Neural progenitor cell (in vitro differentiated cells): ENCODE results near the gene SLC35E2B. TPM values are rescaled to one million over a fixed set of nuclear protein-coding genes. Genes with fewer than 3 reads are reported as not detected.
"Not testable (repeated sequence)": the region's sequence is repeated elsewhere in the genome, so short reads cannot be mapped to it uniquely, and the experiment has no call there.

Source experiments
- DNase-seq: peaks from one replicate; pipeline ENCODE4 v3.0.0-alpha.2; 2016; ENCODE audit warnings: low spot score
- H2AFZ ChIP-seq: fragments of 200-600 bp; sonication (generic); replicated peaks from 2 replicates; pipeline ENCODE4 v1.6.1; 2016; ENCODE audit warnings: antibody characterized with exemption
- H3F3A ChIP-seq: fragments of 200-600 bp; sonication (generic); 2 replicates; pipeline ENCODE4 v1.6.1; 2016; ENCODE audit warnings: antibody characterized with exemption, low read depth
- H3K27ac ChIP-seq: fragments of 200-600 bp; sonication (generic); 2 replicates; pipeline ENCODE4 v1.5.1; 2016; ENCODE audit warnings: mild to moderate bottlenecking
- H3K27me3 ChIP-seq: fragments of 200-600 bp; sonication (generic); 2 replicates; pipeline ENCODE4 v1.6.1; 2016; ENCODE audit warnings: mild to moderate bottlenecking, moderate library complexity
- H3K36me3 ChIP-seq: fragments of 200-600 bp; sonication (generic); 2 replicates; pipeline ENCODE4 v1.5.1; 2016
- H3K4me1 ChIP-seq: fragments of 200-600 bp; sonication (generic); 2 replicates; pipeline ENCODE4 v1.6.1; 2016; ENCODE audit warnings: mixed run types
- H3K4me2 ChIP-seq: fragments of 200-600 bp; sonication (generic); 2 replicates; pipeline ENCODE4 v1.6.1; 2016
- H3K4me3 ChIP-seq: fragments of 200-600 bp; sonication (generic); 2 replicates; pipeline ENCODE4 v1.5.1; 2016
- H3K79me2 ChIP-seq: fragments of 200-600 bp; sonication (generic); 2 replicates; pipeline ENCODE4 v1.6.1; 2016; ENCODE audit warnings: low read depth
- H3K9ac ChIP-seq: fragments of 200-600 bp; sonication (generic); 2 replicates; pipeline ENCODE4 v1.6.1; 2016
- H3K9me3 ChIP-seq: fragments of 200-600 bp; sonication (generic); 2 replicates; pipeline ENCODE4 v1.5.1; 2016; ENCODE audit warnings: low read depth
- H4K20me1 ChIP-seq: fragments of 200-600 bp; sonication (generic); 2 replicates; pipeline ENCODE4 v1.6.1; 2016; ENCODE audit warnings: low read depth
- H3K27ac Mint-ChIP-seq: 3 replicates; pipeline ENCODE4 v1.8.0; 2021; ENCODE audit warnings: mixed read lengths
- H3K27me3 Mint-ChIP-seq: 2 replicates; pipeline ENCODE4 v1.8.0; 2022; ENCODE audit warnings: low read depth, mild to moderate bottlenecking, inconsistent platforms, moderate library complexity, mixed read lengths; ENCODE audit not compliant: insufficient read depth
- H3K36me3 Mint-ChIP-seq: 3 replicates; pipeline ENCODE4 v1.8.0; 2021; ENCODE audit warnings: mixed read lengths
- H3K4me1 Mint-ChIP-seq: 3 replicates; pipeline ENCODE4 v1.8.0; 2021; ENCODE audit warnings: mixed read lengths
- H3K4me3 Mint-ChIP-seq: 3 replicates; pipeline ENCODE4 v1.8.0; 2021; ENCODE audit warnings: mild to moderate bottlenecking, moderate library complexity, mixed read lengths
- H3K9me3 Mint-ChIP-seq: 3 replicates; pipeline ENCODE4 v1.8.0; 2020; ENCODE audit warnings: mixed read lengths
- EZH2 ChIP-seq: fragments of 200-600 bp; sonication (generic); IDR thresholded peaks from 2 replicates; pipeline ENCODE4 v1.6.1; 2017; ENCODE audit warnings: antibody characterized with exemption, mild to moderate bottlenecking, moderate library complexity
- EZH2phosphoT487 ChIP-seq: fragments of 200-600 bp; sonication (generic); IDR thresholded peaks from 2 replicates; pipeline ENCODE4 v1.6.1; 2017; ENCODE audit warnings: antibody characterized with exemption
- total RNA-seq: library from RNA; depleted of rRNA; stranded (reverse); fragments of >200 nt; gene quantifications from 2 replicates; pipeline ENCODE4 v1.2.3, GENCODE V29; 2015; ENCODE audit warnings: low replicate concordance
- TF ChIP-seq, protein P1 (sequence below): fragments of 200-600 bp; sonication (generic); IDR thresholded peaks from 2 replicates; pipeline ENCODE4 v1.5.1; 2017; ENCODE audit warnings: antibody characterized with exemption, mild to moderate bottlenecking

The SLC35E2B gene
- total RNA-seq, 1 donor from 2014 or later, result 49.4 TPM

DNA sequence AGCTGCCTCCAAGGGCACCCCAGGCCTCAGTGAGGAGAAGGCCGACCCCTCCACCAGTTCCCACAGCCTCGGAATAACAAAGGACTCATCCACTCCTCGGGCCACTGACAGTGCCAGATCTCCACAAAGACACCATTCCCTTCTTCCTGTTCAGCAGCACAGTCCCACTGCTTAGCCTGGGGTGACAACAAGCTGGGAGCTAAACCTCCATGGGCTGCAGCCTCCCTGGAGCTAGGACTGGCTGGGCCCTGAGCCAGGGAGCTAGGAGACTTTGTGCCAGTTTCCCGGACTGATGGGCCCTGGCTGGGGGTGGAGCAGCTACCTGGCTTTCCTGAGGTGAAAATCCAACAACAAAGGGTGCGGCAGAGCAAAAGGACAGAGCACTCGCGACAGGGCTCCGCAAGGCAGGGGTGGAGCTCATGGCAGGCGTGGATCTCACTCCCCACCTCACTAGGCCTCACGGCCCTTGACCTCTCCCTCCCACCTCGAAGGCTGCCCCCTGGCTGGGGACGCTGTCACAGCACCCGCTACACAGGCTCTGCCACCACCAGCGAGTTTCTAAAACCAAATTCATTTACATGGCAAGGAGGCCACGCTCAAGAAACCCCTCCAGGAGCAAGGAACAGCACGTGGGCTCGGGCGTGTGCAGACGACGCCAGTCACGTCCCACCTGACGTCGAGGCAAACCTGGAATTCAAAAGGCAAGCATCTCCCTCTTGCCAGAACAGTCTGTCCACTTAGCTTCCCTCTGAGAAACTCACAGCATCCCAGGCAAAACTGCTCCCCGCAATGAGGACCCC, 13.8 kb downstream of the SLC35E2B start:
- Histone ChIP-seq H4K20me1 (peaks cover 51% of the 10 kb centered on the region), H3K79me2 (peaks cover 61% of the 10 kb centered on the region)

DNA sequence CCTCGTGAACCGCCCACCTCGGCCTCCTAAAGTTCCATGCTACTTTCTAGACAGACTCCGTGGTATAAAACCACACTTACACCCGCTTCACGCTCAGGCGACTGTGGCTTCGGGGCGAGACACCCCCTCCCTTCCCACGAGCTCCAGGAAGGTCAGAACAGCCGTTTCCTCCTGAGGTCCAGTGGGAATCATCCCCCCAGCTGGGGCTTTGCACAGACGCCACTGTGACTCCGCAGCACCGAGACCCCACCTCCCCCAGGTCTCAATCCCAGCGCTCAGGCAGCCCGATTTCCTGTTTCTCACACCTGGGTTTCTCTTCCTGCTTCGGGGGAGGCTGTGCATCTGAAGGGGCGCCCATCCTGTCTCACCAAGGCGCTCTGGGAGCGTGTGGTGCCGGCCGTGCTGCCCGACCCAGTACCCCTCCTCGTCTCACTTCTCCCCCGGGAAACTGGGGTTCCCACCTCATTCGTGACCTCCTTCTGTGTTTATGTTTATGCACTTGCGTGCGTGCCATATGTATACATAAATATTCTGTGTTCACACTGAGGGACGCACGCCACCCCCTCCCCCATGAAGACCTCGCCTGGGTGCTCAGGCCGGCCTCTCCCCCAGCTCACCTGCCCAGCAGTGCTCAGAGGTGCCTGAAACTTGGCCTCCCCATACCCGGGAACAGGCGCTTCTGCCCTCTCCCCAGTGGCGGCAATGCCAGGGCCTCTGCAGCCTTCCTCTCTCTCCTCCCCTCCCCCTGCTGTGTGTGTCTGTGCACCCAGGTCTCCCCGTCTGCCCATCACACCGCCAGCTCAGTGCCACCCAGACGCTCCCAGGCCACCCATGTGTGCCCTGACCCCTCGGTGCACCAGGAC, 14.6 kb downstream of the SLC35E2B start:
- H3K27me3 ChIP-seq, result no peaks in the 10 kb centered on the region
- no peaks in the 10 kb centered on the region for H3K4me1 ChIP-seq
- no peak overlapping the region for H3K4me2 ChIP-seq
- H3K9me3 Mint-ChIP-seq, result no peaks in the 10 kb centered on the region
- H3K36me3 Mint-ChIP-seq, result peaks cover 4% of the 10 kb centered on the region
- peaks cover 43% of the 10 kb centered on the region for H4K20me1 ChIP-seq
- no peaks in the 10 kb centered on the region for H3K36me3 ChIP-seq
- H3K27ac ChIP-seq, result no peak overlapping the region
- peaks cover 53% of the 10 kb centered on the region for H3K79me2 ChIP-seq
- H3F3A ChIP-seq, result no peaks in the 10 kb centered on the region
- H3K9me3 ChIP-seq, result no peaks in the 10 kb centered on the region
- no peak for DNase-seq
- TF ChIP-seq EZH2 (no peak), EZH2phosphoT487 (no peak)
- TF ChIP-seq, protein P1, sequence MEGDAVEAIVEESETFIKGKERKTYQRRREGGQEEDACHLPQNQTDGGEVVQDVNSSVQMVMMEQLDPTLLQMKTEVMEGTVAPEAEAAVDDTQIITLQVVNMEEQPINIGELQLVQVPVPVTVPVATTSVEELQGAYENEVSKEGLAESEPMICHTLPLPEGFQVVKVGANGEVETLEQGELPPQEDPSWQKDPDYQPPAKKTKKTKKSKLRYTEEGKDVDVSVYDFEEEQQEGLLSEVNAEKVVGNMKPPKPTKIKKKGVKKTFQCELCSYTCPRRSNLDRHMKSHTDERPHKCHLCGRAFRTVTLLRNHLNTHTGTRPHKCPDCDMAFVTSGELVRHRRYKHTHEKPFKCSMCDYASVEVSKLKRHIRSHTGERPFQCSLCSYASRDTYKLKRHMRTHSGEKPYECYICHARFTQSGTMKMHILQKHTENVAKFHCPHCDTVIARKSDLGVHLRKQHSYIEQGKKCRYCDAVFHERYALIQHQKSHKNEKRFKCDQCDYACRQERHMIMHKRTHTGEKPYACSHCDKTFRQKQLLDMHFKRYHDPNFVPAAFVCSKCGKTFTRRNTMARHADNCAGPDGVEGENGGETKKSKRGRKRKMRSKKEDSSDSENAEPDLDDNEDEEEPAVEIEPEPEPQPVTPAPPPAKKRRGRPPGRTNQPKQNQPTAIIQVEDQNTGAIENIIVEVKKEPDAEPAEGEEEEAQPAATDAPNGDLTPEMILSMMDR, result no peak
- H3K4me3 ChIP-seq, result no peak overlapping the region
- H3K27me3 Mint-ChIP-seq, result no peaks in the 10 kb centered on the region
- no peak overlapping the region for H3K4me3 Mint-ChIP-seq
- no peak overlapping the region for H2AFZ ChIP-seq
- no peak overlapping the region for H3K9ac ChIP-seq
- peaks cover 11% of the 10 kb centered on the region for H3K4me1 Mint-ChIP-seq
- H3K27ac Mint-ChIP-seq, result no peak overlapping the region

More for the DNA sequence above, 13.8 kb downstream of the SLC35E2B start:
- H3K27ac Mint-ChIP-seq, result no peak overlapping the region
- Histone ChIP-seq H3K9ac (no peak overlapping the region), H3K27ac (peak overlapping the region; percentile 46), H3F3A (no peaks in the 10 kb centered on the region), H3K9me3 (no peaks in the 10 kb centered on the region), H3K4me2 (no peak overlapping the region), H3K4me3 (no peak overlapping the region), H3K4me1 (no peaks in the 10 kb centered on the region), H3K36me3 (no peaks in the 10 kb centered on the region), H3K27me3 (no peaks in the 10 kb centered on the region), H2AFZ (no peak overlapping the region)
- H3K36me3 Mint-ChIP-seq, result peaks cover 2% of the 10 kb centered on the region
- DNase-seq, result no peak
- no peaks in the 10 kb centered on the region for H3K9me3 Mint-ChIP-seq
- no peak overlapping the region for H3K4me3 Mint-ChIP-seq
- TF ChIP-seq EZH2 (no peak), EZH2phosphoT487 (no peak)
- TF ChIP-seq, protein P1, result peak; percentile 24
- peaks cover 14% of the 10 kb centered on the region for H3K4me1 Mint-ChIP-seq
- peaks cover 2% of the 10 kb centered on the region for H3K27me3 Mint-ChIP-seq

DNA sequence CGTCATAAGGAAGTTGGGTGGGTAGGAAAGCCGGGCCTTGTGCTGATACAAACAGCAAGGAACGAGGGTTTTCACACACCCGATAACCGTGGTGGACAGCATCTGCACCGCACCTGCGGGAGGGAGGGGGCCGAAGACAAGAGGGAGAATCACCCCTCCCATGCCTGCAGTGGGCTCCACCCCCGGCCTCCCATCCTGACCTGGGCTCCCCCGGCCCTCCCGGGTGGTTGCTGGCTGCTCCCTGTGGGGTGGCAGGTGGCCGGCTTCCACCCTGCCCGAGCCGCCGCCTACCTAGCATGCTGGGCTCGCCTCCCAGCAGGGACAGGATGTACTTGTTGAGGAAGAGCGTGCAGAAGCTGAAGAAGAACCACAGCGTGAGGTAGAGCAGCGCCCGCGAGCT, 16.5 kb downstream of the SLC35E2B start:
- not testable (repeated sequence) for DNase-seq, H3K36me3 Mint-ChIP-seq, H3K27ac Mint-ChIP-seq, H3K27me3 Mint-ChIP-seq, H2AFZ ChIP-seq, H3K4me2 ChIP-seq, H3K9me3 Mint-ChIP-seq, H3K4me3 ChIP-seq, H3K4me1 Mint-ChIP-seq, H3K36me3 ChIP-seq, H3K9ac ChIP-seq, H3K9me3 ChIP-seq, H3K4me3 Mint-ChIP-seq, H3K27me3 ChIP-seq, H3F3A ChIP-seq, H3K4me1 ChIP-seq, H3K27ac ChIP-seq
- H4K20me1 ChIP-seq, result peaks cover 28% of the 10 kb centered on the region
- H3K79me2 ChIP-seq, result peaks cover 35% of the 10 kb centered on the region

DNA sequence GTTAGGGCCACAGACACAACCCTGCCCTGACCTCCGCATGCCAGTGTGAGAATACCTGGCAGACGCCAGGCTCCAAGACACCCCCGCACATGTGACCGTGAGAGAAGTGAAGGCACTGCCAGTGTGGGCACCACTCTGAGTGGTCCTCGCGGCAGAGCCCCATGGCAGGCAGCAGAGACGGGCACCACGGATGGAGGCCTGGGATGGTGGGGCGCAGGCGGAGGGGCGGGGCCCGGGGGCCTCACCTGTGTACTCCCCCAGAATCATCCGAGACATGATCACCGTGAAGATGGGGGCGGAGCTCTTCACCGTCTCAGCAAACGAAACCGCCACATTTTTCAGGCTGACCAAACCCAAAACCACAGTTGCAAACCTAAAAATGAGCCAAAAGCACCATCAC, 17.4 kb downstream of the SLC35E2B start:
- H3K27me3 Mint-ChIP-seq, H3K4me1 ChIP-seq, H3K9me3 ChIP-seq, H3K9me3 Mint-ChIP-seq, H3K4me3 Mint-ChIP-seq, H3F3A ChIP-seq, DNase-seq, H3K4me1 Mint-ChIP-seq, H3K4me2 ChIP-seq, H3K9ac ChIP-seq, H3K27ac ChIP-seq, H2AFZ ChIP-seq, H3K27me3 ChIP-seq, H3K27ac Mint-ChIP-seq, H3K36me3 Mint-ChIP-seq, H3K4me3 ChIP-seq, H3K36me3 ChIP-seq: not testable (repeated sequence)
- peaks cover 27% of the 10 kb centered on the region for H3K79me2 ChIP-seq
- peaks cover 20% of the 10 kb centered on the region for H4K20me1 ChIP-seq

DNA sequence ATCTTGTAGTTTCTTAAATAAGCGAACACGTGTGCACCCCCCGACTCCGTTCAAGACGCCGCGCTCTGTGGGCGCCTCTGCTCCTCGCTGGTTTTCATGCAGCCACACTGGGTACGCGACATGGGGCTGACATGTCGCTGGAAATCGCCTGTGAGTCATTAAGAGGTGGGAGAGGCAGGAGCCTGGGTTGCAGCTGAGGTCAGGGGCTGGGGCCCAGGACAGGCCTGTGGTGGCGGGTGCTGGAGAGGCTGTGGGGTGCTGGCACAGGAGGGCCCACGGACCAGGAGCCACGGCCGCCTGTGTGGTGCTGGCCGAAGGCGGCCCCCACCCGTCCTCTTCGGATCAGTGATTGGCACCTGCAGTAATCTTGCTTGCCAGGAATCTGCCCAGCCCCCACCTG, 17.8 kb downstream of the SLC35E2B start:
- H3K27ac Mint-ChIP-seq, H3K9me3 Mint-ChIP-seq, H3K27me3 ChIP-seq, H3K36me3 Mint-ChIP-seq, H3K4me3 ChIP-seq, H3K27ac ChIP-seq, H3K4me3 Mint-ChIP-seq, DNase-seq, H3F3A ChIP-seq, H3K9ac ChIP-seq, H3K27me3 Mint-ChIP-seq, H2AFZ ChIP-seq, H3K4me1 Mint-ChIP-seq, H3K36me3 ChIP-seq, H3K4me1 ChIP-seq, H3K9me3 ChIP-seq, H3K4me2 ChIP-seq: not testable (repeated sequence)
- peaks cover 18% of the 10 kb centered on the region for H4K20me1 ChIP-seq
- H3K79me2 ChIP-seq, result peaks cover 23% of the 10 kb centered on the region
